H1 (cell line): Measurements from ENCODE around the gene SLC2A13. TPM values are rescaled to one million over a fixed set of nuclear protein-coding genes. Genes with fewer than 3 reads are reported as not detected.

Source experiments
- CTCF ChIA-PET: fragments of 300-600 bp; sonication (Branson Sonifier 250); formaldehyde crosslinking; loops from one replicate; lab custom pipeline; 2021; ENCODE audit not compliant: partially characterized antibody; lab: Charles Lee
- POLR2A ChIA-PET: fragments of 300-600 bp; sonication (Branson Sonifier 250); formaldehyde crosslinking; loops from one replicate; lab custom pipeline; 2021; ENCODE audit warnings: inconsistent platforms; ENCODE audit not compliant: partially characterized antibody; lab: Charles Lee
- DNase-seq, 2 experiments: peaks; one replicate each; pipeline versions ENCODE4 v3.0.0 to v3.0.0-alpha.2; 2010 to 2022; ENCODE audit warnings: low spot score in 2 of 2, low read depth in 1 of 2, mixed read lengths in 1 of 2
- FAIRE-seq: peaks from 2 replicates; lab custom pipeline; 2011; peaks lifted over from hg19 to GRCh38; lab: Jason Lieb, UNC
- H2AFZ ChIP-seq: 2 replicates; pipeline ENCODE4 v1.8.1; 2012; ENCODE audit warnings: low read length, inconsistent platforms
- H2AK5ac ChIP-seq: 2 replicates; pipeline ENCODE4 v1.6.1; 2013; ENCODE audit warnings: low read depth, low read length
- H2BK120ac ChIP-seq: replicated peaks from 2 replicates; pipeline ENCODE3; 2013; ENCODE audit warnings: low read depth, low read length, inconsistent platforms
- H2BK12ac ChIP-seq: 2 replicates; pipeline ENCODE4 v1.6.1; 2013; ENCODE audit warnings: low read depth, low read length
- H2BK15ac ChIP-seq: 2 replicates; pipeline ENCODE4 v1.6.1; 2013; ENCODE audit warnings: low read length
- H2BK20ac ChIP-seq: 2 replicates; pipeline ENCODE4 v1.6.1; 2013; ENCODE audit warnings: low read length
- H2BK5ac ChIP-seq: 2 replicates; pipeline ENCODE4 v1.6.1; 2013; ENCODE audit warnings: low read depth, low read length
- H3K14ac ChIP-seq: 2 replicates; pipeline ENCODE4 v1.6.1; 2013; ENCODE audit warnings: inconsistent platforms; ENCODE audit not compliant: insufficient read length
- H3K18ac ChIP-seq: 2 replicates; pipeline ENCODE4 v1.6.1; 2013; ENCODE audit warnings: low read length; ENCODE audit errors: extremely low read depth
- H3K23ac ChIP-seq: 2 replicates; pipeline ENCODE4 v1.6.1; 2013; ENCODE audit warnings: inconsistent platforms; ENCODE audit not compliant: insufficient read length
- H3K23me2 ChIP-seq: 2 replicates; pipeline ENCODE4 v1.6.1; 2013; ENCODE audit warnings: low read depth, low read length
- H3K27ac ChIP-seq: 2 replicates; pipeline ENCODE4 v1.6.1; 2011; ENCODE audit warnings: low read depth, low read length, inconsistent platforms
- H3K27me3 ChIP-seq, 4 experiments: replicated peaks in 1 of 4; 1 replicate in 1 of 4; 2 replicates in 3 of 4; pipeline versions ENCODE4 v1.6.1 to v1.8.1; 2011 to 2013; ENCODE audit warnings: low read length in 3 of 4, mild to moderate bottlenecking in 3 of 4, inconsistent platforms in 2 of 4, mixed read lengths in 2 of 4, moderate library complexity in 1 of 4; ENCODE audit not compliant: control insufficient read depth in 3 of 4, insufficient read depth in 3 of 4; ENCODE audit errors: extremely low read depth in 1 of 4
- H3K36me3 ChIP-seq, 4 experiments: 2 replicates each; pipeline versions ENCODE4 v1.6.1 to v1.8.1; 2011 to 2013; ENCODE audit warnings: mild to moderate bottlenecking in 4 of 4, low read length in 3 of 4, moderate library complexity in 2 of 4, control low read depth in 1 of 4, inconsistent platforms in 1 of 4; ENCODE audit not compliant: insufficient read depth in 4 of 4, control insufficient read depth in 2 of 4
- H3K4ac ChIP-seq: replicated peaks from 2 replicates; pipeline ENCODE3; 2013; ENCODE audit warnings: low read length, low read depth, mixed read lengths, inconsistent platforms; ENCODE audit not compliant: insufficient read length
- H3K4me1 ChIP-seq, 4 experiments: replicated peaks in 1 of 4; 1 replicate in 1 of 4; 2 replicates in 3 of 4; pipeline versions ENCODE4 v1.6.1 to v1.8.1; 2011 to 2013; ENCODE audit warnings: low read length in 3 of 4, inconsistent platforms in 2 of 4, mixed read lengths in 1 of 4; ENCODE audit not compliant: insufficient read depth in 4 of 4, control insufficient read depth in 3 of 4
- H3K4me2 ChIP-seq, 2 experiments: 2 replicates each; pipeline versions ENCODE4 v1.6.1 to v1.8.1; 2011 to 2013; ENCODE audit warnings: low read depth in 2 of 2, low read length in 2 of 2, control low read depth in 1 of 2, inconsistent platforms in 1 of 2, mild to moderate bottlenecking in 1 of 2; ENCODE audit not compliant: insufficient read depth in 1 of 2
- H3K4me3 ChIP-seq, 4 experiments: fragments of 200-600, 300-600 bp in 1 of 4; sonication (generic), shearing (Covaris generic), sonication (Bioruptor Twin) in 1 of 4; 2 replicates each; pipeline versions ENCODE4 v1.5.1 to v1.8.1; 2011 to 2016; ENCODE audit warnings: low read length in 4 of 4, low read depth in 3 of 4, control low read depth in 2 of 4, inconsistent platforms in 2 of 4, mild to moderate bottlenecking in 2 of 4, mixed read lengths in 1 of 4, moderate library complexity in 1 of 4; ENCODE audit not compliant: insufficient read depth in 2 of 4; ENCODE audit errors: extremely low read depth in 1 of 4
- H3K56ac ChIP-seq: replicated peaks from 2 replicates; pipeline ENCODE3; 2013; ENCODE audit warnings: low read depth, mild to moderate bottlenecking, mixed read lengths, low read length, inconsistent platforms; ENCODE audit not compliant: insufficient read length
- H3K79me1 ChIP-seq: 2 replicates; pipeline ENCODE4 v1.6.1; 2013; ENCODE audit warnings: low read depth, low read length, control low read depth
- H3K79me2 ChIP-seq, 2 experiments: 2 replicates each; pipeline versions ENCODE4 v1.6.1 to v1.8.1; 2012 to 2013; ENCODE audit warnings: low read length in 2 of 2, mild to moderate bottlenecking in 2 of 2, inconsistent platforms in 1 of 2; ENCODE audit not compliant: insufficient read depth in 2 of 2, control insufficient read depth in 1 of 2
- H3K9ac ChIP-seq, 4 experiments: replicated peaks in 1 of 4; 1 replicate in 1 of 4; 2 replicates in 3 of 4; pipeline versions ENCODE4 v1.6.1 to v1.8.1; 2011 to 2013; ENCODE audit warnings: low read depth in 3 of 4, low read length in 3 of 4, control low read depth in 2 of 4, mild to moderate bottlenecking in 2 of 4, moderate library complexity in 2 of 4, inconsistent platforms in 1 of 4; ENCODE audit errors: extremely low read depth in 1 of 4
- H3K9me3 ChIP-seq, 2 experiments: 2 replicates each; pipeline versions ENCODE4 v1.6.1 to v1.8.1; 2012 to 2013; ENCODE audit warnings: mild to moderate bottlenecking in 2 of 2, moderate library complexity in 2 of 2, control low read depth in 1 of 2, inconsistent platforms in 1 of 2, low read depth in 1 of 2, low read length in 1 of 2, mixed read lengths in 1 of 2; ENCODE audit not compliant: insufficient read depth in 2 of 2
- H4K20me1 ChIP-seq, 2 experiments: replicated peaks in 1 of 2; 2 replicates each; pipeline versions ENCODE3 to v1.8.1; 2011 to 2013; ENCODE audit warnings: inconsistent platforms in 2 of 2, low read length in 2 of 2, mild to moderate bottlenecking in 1 of 2; ENCODE audit not compliant: insufficient read depth in 2 of 2, control insufficient read depth in 1 of 2
- H4K5ac ChIP-seq: 2 replicates; pipeline ENCODE4 v1.6.1; 2013; ENCODE audit warnings: low read length, low read depth, mixed read lengths, inconsistent platforms; ENCODE audit not compliant: insufficient read length
- H4K8ac ChIP-seq: 2 replicates; pipeline ENCODE4 v1.8.0; 2013; ENCODE audit warnings: mild to moderate bottlenecking, moderate library complexity, low read length, inconsistent platforms; ENCODE audit not compliant: insufficient read depth; ENCODE audit errors: extremely low read depth
- H4K91ac ChIP-seq: replicated peaks from 2 replicates; pipeline ENCODE3; 2013; ENCODE audit warnings: low read length, mixed read lengths, inconsistent platforms; ENCODE audit not compliant: insufficient read length
- EGR1 ChIP-seq: IDR thresholded peaks from 2 replicates; pipeline ENCODE4 v1.6.1; 2011; ENCODE audit warnings: low read depth, low read length, borderline replicate concordance
- KDM4A ChIP-seq: IDR thresholded peaks from one replicate; pipeline ENCODE4 v1.7.1; 2012; ENCODE audit warnings: low read depth, mild to moderate bottlenecking, moderate library complexity, low read length, inconsistent platforms; ENCODE audit not compliant: severe bottlenecking
- NRF1 ChIP-seq: IDR thresholded peaks from 2 replicates; pipeline ENCODE4 v1.6.1; 2011; ENCODE audit warnings: mild to moderate bottlenecking, low read depth, low read length, improper control_type of control experiment
- PHF8 ChIP-seq: fragments of 200-600 bp; sonication (generic); conservative IDR thresholded peaks from 2 replicates; pipeline ENCODE4 v1.7.1; 2012; ENCODE audit warnings: low read depth, mild to moderate bottlenecking, inconsistent platforms, low read length, moderate library complexity
- POLR2A ChIP-seq, 2 experiments: IDR thresholded peaks; 1 replicate in 1 of 2; 2 replicates in 1 of 2; pipeline ENCODE4 v1.6.1; 2011; ENCODE audit warnings: low read depth in 2 of 2, low read length in 2 of 2, mild to moderate bottlenecking in 2 of 2; ENCODE audit errors: control extremely low read depth in 1 of 2
- SUZ12 ChIP-seq: fragments of 200-600 bp; sonication (generic); IDR thresholded peaks from 2 replicates; pipeline ENCODE4 v1.6.1; 2012; ENCODE audit warnings: mild to moderate bottlenecking, inconsistent platforms, low read length, moderate library complexity, mixed read lengths
- TBP ChIP-seq: IDR thresholded peaks from 2 replicates; pipeline ENCODE4 v1.6.1; 2011; ENCODE audit warnings: low read depth, low read length, improper control_type of control experiment
- TEAD4 ChIP-seq: IDR thresholded peaks from 2 replicates; pipeline ENCODE4 v1.6.1; 2012; ENCODE audit warnings: low read depth, low read length, inconsistent platforms, mixed read lengths
- WGBS, 2 experiments: shearing (Covaris generic) in 1 of 2; methylation state at CpG; one replicate each; pipeline versions ENCODE4 v1.1.6 to v1.1.7; 2013 to 2015; ENCODE audit warnings: low lambda C conversion rate in 2 of 2, mixed read lengths in 2 of 2, inconsistent platforms in 1 of 2, low coverage in 1 of 2, missing lambda C conversion rate in 1 of 2; ENCODE audit not compliant: insufficient replicate concordance in 2 of 2, insufficient coverage in 1 of 2, insufficient read length in 1 of 2; ENCODE audit errors: extremely low coverage in 1 of 2, missing lambda C conversion rate in 1 of 2; 5-methylcytosine and 5-hydroxymethylcytosine counted together
- polyA plus RNA-seq, 7 experiments: library from polyadenylated mRNA; depleted of rRNA in 3 of 7; stranded (reverse) in 5 of 7; unstranded in 2 of 7; fragments of >200 nt in 5 of 7; fragments of 200-250 nt in 2 of 7; gene quantifications; 1 replicate in 5 of 7; 2 replicates in 1 of 7; 4 replicates in 1 of 7; pipeline versions ENCODE4 v1.2.1 to v1.2.3, GENCODE V29; 2011 to 2013; ENCODE audit warnings: missing spikeins in 2 of 7, mixed read lengths in 2 of 7
- total RNA-seq: library from RNA; stranded (reverse); fragmentation: NEBNext Ultra II Directional; extraction: Animal tissue kit (Norgen Biotek cat#: 25700); gene quantifications from 2 replicates; pipeline ENCODE4 v1.2.1, GENCODE V29; 2021

SLC2A13 gene
- total and polyA plus RNA-seq, 2 of the 8 experiments (the other 6 are each of a cell fraction or from before 2014, with no cell fraction given): 2.8 to 9.6 TPM

DNA sequence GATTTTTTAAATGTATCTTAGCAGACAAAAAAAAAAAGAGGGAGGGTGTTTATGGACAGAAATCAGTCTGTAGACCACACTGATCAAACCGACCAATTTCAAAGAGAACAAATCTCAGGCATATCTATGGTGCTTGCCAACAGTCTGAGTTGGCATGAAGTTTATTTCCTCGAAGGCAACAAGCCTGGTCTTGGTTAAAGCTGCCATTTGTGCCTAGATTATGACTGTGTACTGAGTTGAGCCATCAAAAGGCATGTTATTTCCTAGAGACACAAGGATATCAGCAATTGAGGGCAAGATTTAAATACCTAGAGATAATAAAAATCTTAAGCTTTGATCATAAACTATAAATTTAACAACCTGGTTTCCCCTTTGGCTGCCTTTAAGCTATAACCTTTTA lies 119.2 kb downstream of the SLC2A13 start:
- no peak overlapping the region for H3K18ac ChIP-seq
- H3K36me3 ChIP-seq: no peaks in the 10 kb centered on the region
- no peaks in the 10 kb centered on the region; the same call in 1 of the 2 replicates for H3K23me2 ChIP-seq
- H3K56ac ChIP-seq: no peak overlapping the region
- CTCF ChIA-PET: interaction anchor here (1.1 to 1.3 kb wide), 2 partner anchors 16 to 24 kb away, joined by 3 to 6 read pairs; no protein-coding TSS in a partner anchor
- no peak overlapping the region for H4K91ac ChIP-seq
- H3K9me3 ChIP-seq: no peaks in the 10 kb centered on the region
- 91% methylated on average over 2 of the region's 2 CpGs; no CpG with 5 or more reads in 1 of the 2 experiments for WGBS, 2 experiments
- TF ChIP-seq KDM4A (no peak), EGR1 (no peak), PHF8 (no peak), NRF1 (no peak), TEAD4 (no peak), POLR2A (IDR thresholded peaks at IDR 0.05; ENCODE audit: control extremely low read depth in 1 of 2, low read depth in 2 of 2, low read length in 2 of 2) (no peak), TBP (no peak), SUZ12 (no peak)
- no peak overlapping the region for H2BK20ac ChIP-seq
- H2BK120ac ChIP-seq: no peak overlapping the region
- no peak overlapping the region for H3K9ac ChIP-seq
- H3K4me2 ChIP-seq: no peak overlapping the region
- H2BK12ac ChIP-seq: no peak overlapping the region
- H3K27ac ChIP-seq: no peak overlapping the region
- no peak overlapping the region for H3K4ac ChIP-seq
- DNase-seq (no peak), FAIRE-seq (no peak)
- H4K8ac ChIP-seq: no peak overlapping the region
- no peaks in the 10 kb centered on the region for H3K79me2 ChIP-seq
- no peaks in the 10 kb centered on the region for H3K79me1 ChIP-seq
- H2BK15ac ChIP-seq: no peak overlapping the region
- POLR2A ChIA-PET: no interaction called here
- no peak overlapping the region for H4K5ac ChIP-seq
- no peak overlapping the region for H3K23ac ChIP-seq
- H3K4me1 ChIP-seq: peaks cover 0 to 5% (median 2%) of the 10 kb centered on the region in 4 experiments; a peak in 2 of 7 replicates
- H3K4me3 ChIP-seq: no peak overlapping the region
- peaks cover 0 to 2% of the 10 kb centered on the region in 2 experiments for H4K20me1 ChIP-seq
- no peak overlapping the region for H3K14ac ChIP-seq
- no peaks in the 10 kb centered on the region for H3K27me3 ChIP-seq
- no peak overlapping the region for H2BK5ac ChIP-seq
- H2AK5ac ChIP-seq: no peak overlapping the region
- H2AFZ ChIP-seq: no peak overlapping the region
